GM10248 (cell line): ENCODE measurements around the gene ZNF335.

ENCODE experiments used
- CTCF ChIA-PET: fragments of 300-600 bp; sonication (Branson Sonifier 250); formaldehyde crosslinking; extraction: SDS; loops from one replicate; lab custom pipeline; 2021; ENCODE audit warnings: antibody characterized with exemption; lab: Yijun Ruan, JAX
- POLR2A ChIA-PET: fragments of 350-650 bp; sonication (Branson Sonifier 250); formaldehyde crosslinking; extraction: SDS; loops from one replicate; lab custom pipeline; 2020; ENCODE audit warnings: antibody characterized with exemption; lab: Yijun Ruan, JAX
- DNase-seq: peaks from one replicate; pipeline ENCODE4 v3.0.0; 2012; ENCODE audit errors: extremely low spot score
- CTCF ChIP-seq: IDR thresholded peaks from 2 replicates; pipeline ENCODE4 v1.5.1; 2012; ENCODE audit warnings: mild to moderate bottlenecking, low read depth; ENCODE audit errors: extremely low read depth, missing control alignments, control extremely low read depth

ZNF335 gene

GRCh38 chr20:45917790-45918141 lies 54.2 kb downstream of the ZNF335 start:
- ChIA-PET CTCF (interaction anchor here (0.7 to 1.3 kb wide), 4 partner anchors 11 to 52 kb away, joined by 3 to 4 read pairs (median 3); no protein-coding TSS in a partner anchor), POLR2A (no interaction called here)
- TF ChIP-seq CTCF, result no peak
- DNase-seq, result no peak

- ChIA-PET POLR2A (no interaction called here), CTCF (no interaction called here)
- DNase-seq, result no peak
- TF ChIP-seq CTCF, result no peak
Measured at GRCh38 chr20:45913116-45913515, 58.9 kb downstream of the ZNF335 start.

GRCh38 chr20:45912344-45912682 lies 59.7 kb downstream of the ZNF335 start:
- no peak for TF ChIP-seq CTCF
- ChIA-PET CTCF (no interaction called here), POLR2A (no interaction called here)
- no peak for DNase-seq

- DNase-seq, result peak; percentile 48
- ChIA-PET CTCF (interaction anchor here (2.9 kb wide), 1 partner anchor 58 kb away, joined by 7 read pairs; no protein-coding TSS in a partner anchor), POLR2A (interaction anchor here (1.1 to 1.5 kb wide), 2 partner anchors 9 to 22 kb away, joined by 4 to 7 read pairs; no protein-coding TSS in a partner anchor)
- TF ChIP-seq CTCF, result no peak
Measured at GRCh38 chr20:45911486-45912343, 60.3 kb downstream of the ZNF335 start, which contains the start of gene PLTP. Gene PLTP (minus strand): TSS chr20:45912155. CDS start chr20:45911452, 703 bp downstream.

GRCh38 chr20:45910670-45911485 lies 61.1 kb downstream of the ZNF335 start:
- peak; percentile 100 for DNase-seq
- TF ChIP-seq CTCF, result no peak
- ChIA-PET CTCF (interaction anchor here (1.2 to 2.9 kb wide), 6 partner anchors 8 to 59 kb away, joined by 3 to 7 read pairs (median 6); partner anchors contain the start of genes CTSA and NEURL2), POLR2A (interaction anchor here (0.7 to 1.5 kb wide), 3 partner anchors 9 to 21 kb away, joined by 4 to 7 read pairs (median 5); no protein-coding TSS in a partner anchor)
